Stimulated activated CD8-positive, alpha-beta memory T cell treated with anti-CD3 and anti-CD28 coated beads, Interleukin-15, amount 100 ng/mL, for 24 hours (primary cell): Measurements from ENCODE around the gene DDX60.

Source experiments
- DNase-seq: peaks from one replicate; pipeline ENCODE4 v3.0.0-alpha.2; 2020; ENCODE audit warnings: low read depth

Gene DDX60

GRCh38 chr4:168200685-168201084 lies 117.9 kb downstream of the DDX60 start:
- DNase-seq = no peak

- no peak for DNase-seq
Measured at GRCh38 chr4:168199260-168199957, 119.1 kb downstream of the DDX60 start.

GRCh38 chr4:168197926-168198325 lies 120.6 kb downstream of the DDX60 start:
- no peak for DNase-seq

GRCh38 chr4:168188754-168189153 lies 129.8 kb downstream of the DDX60 start:
- DNase-seq = no peak

GRCh38 chr4:168183717-168184571 lies 134.6 kb downstream of the DDX60 start:
- no peak for DNase-seq

GRCh38 chr4:168177546-168178149 lies 140.9 kb downstream of the DDX60 start:
- DNase-seq = no peak

GRCh38 chr4:168174308-168174707 lies 144.2 kb downstream of the DDX60 start:
- no peak for DNase-seq

- DNase-seq = no peak
Measured at GRCh38 chr4:168167714-168168284, 150.8 kb downstream of the DDX60 start.
